Posterior cingulate gyrus (tissue), 11 donors: ENCODE measurements around the gene COPG2.
A peak's percentile ranks its signal among the peaks of the same experiment; 100 is the strongest.
"Not testable (repeated sequence)": the region's sequence is repeated elsewhere in the genome, so short reads cannot be mapped to it uniquely, and the experiment has no call there.

Source experiments
- DNase-seq, 10 donors: peaks; one replicate each; pipeline versions ENCODE4 v3.0.0 to v3.0.0-alpha.2; 2020 to 2021; ENCODE audit warnings: mixed read lengths in 3 of 10
- intact Hi-C: fragments of 100-400 bp; cut with DNase I; formaldehyde crosslinking; loops from one replicate; pipeline ENCODE4 v1.15.1; 2023

The COPG2 gene

GRCh38 chr7:130654850-130655249, 13.7 kb downstream of the COPG2 start:
- DNase-seq, result no peak
- intact Hi-C loops, result no loop called here

- no peak for DNase-seq
- intact Hi-C loops, result no loop called here
Measured at GRCh38 chr7:130650611-130651120, 17.9 kb downstream of the COPG2 start.

- DNase-seq, result no peak
- intact Hi-C loops, result no loop called here
Measured at GRCh38 chr7:130649004-130649790, 19.4 kb downstream of the COPG2 start.

GRCh38 chr7:130648580-130648979, 20.0 kb downstream of the COPG2 start:
- DNase-seq, result no peak
- intact Hi-C loops, result no loop called here

- intact Hi-C loops, result no loop called here
- no peak for DNase-seq
Measured at GRCh38 chr7:130642383-130642782, 26.2 kb downstream of the COPG2 start.

GRCh38 chr7:130641497-130641896, 27.1 kb downstream of the COPG2 start:
- intact Hi-C loops, result no loop called here
- DNase-seq, result no peak

GRCh38 chr7:130641040-130641439, 27.5 kb downstream of the COPG2 start:
- no peak for DNase-seq
- intact Hi-C loops, result no loop called here

- DNase-seq, result no peak
Measured at GRCh38 chr7:130639388-130639787, 29.2 kb downstream of the COPG2 start.

GRCh38 chr7:130632111-130632510, 36.4 kb downstream of the COPG2 start:
- no peak for DNase-seq
- intact Hi-C loops, result no loop called here

More at GRCh38 chr7:130639388-130639787, 29.2 kb downstream of the COPG2 start:
- intact Hi-C loops, result no loop called here

- intact Hi-C loops, result no loop called here
- DNase-seq, result no peak
Measured at GRCh38 chr7:130628901-130629300, 39.6 kb downstream of the COPG2 start.

GRCh38 chr7:130627775-130628174, 40.8 kb downstream of the COPG2 start:
- no peak for DNase-seq
- intact Hi-C loops, result no loop called here

GRCh38 chr7:130622866-130623265, 45.7 kb downstream of the COPG2 start:
- no peak for DNase-seq
- intact Hi-C loops, result no loop called here

- intact Hi-C loops, result no loop called here
Measured at GRCh38 chr7:130615583-130615982, 53.0 kb downstream of the COPG2 start.

GRCh38 chr7:130614449-130614848, 54.1 kb downstream of the COPG2 start:
- intact Hi-C loops, result no loop called here

More at GRCh38 chr7:130615583-130615982, 53.0 kb downstream of the COPG2 start:
- no peak for DNase-seq

GRCh38 chr7:130611218-130611617, 57.3 kb downstream of the COPG2 start:
- no peak for DNase-seq
- intact Hi-C loops, result no loop called here

More at GRCh38 chr7:130614449-130614848, 54.1 kb downstream of the COPG2 start:
- DNase-seq, result no peak

- DNase-seq, intact Hi-C loops: not testable (repeated sequence)
Measured at GRCh38 chr7:130607066-130607465, 61.5 kb downstream of the COPG2 start.

- no peak for DNase-seq
- intact Hi-C loops, result no loop called here
Measured at GRCh38 chr7:130606161-130606560, 62.4 kb downstream of the COPG2 start.

- intact Hi-C loops, result no loop called here
Measured at GRCh38 chr7:130598056-130598455, 70.5 kb downstream of the COPG2 start.

GRCh38 chr7:130595986-130596385, 72.6 kb downstream of the COPG2 start:
- DNase-seq, result peak in 1 of 10 donors; percentile 57
- intact Hi-C loops, result no loop called here

More at GRCh38 chr7:130598056-130598455, 70.5 kb downstream of the COPG2 start:
- no peak for DNase-seq

GRCh38 chr7:130593033-130593432, 75.5 kb downstream of the COPG2 start:
- intact Hi-C loops, result no loop called here
- DNase-seq, result no peak

GRCh38 chr7:130591464-130591863, 77.1 kb downstream of the COPG2 start:
- peak in 1 of 10 donors; percentile 70 for DNase-seq
- intact Hi-C loops, result not testable (repeated sequence)

- intact Hi-C loops, DNase-seq: not testable (repeated sequence)
Measured at GRCh38 chr7:130585932-130586331, 82.6 kb downstream of the COPG2 start.
